VCaP (cell line): Measurements from ENCODE around the gene AGO4.
"Not testable (repeated sequence)": the region's sequence is repeated elsewhere in the genome, so short reads cannot be mapped to it uniquely, and the experiment has no call there.

ENCODE experiments used
- H3K27ac ChIP-seq: fragments of 450-650 bp; 2 replicates; pipeline ENCODE4 v1.5.1; 2017
- CTCF ChIP-seq: fragments of 450-650 bp; conservative IDR thresholded peaks from 2 replicates; pipeline ENCODE4 v1.5.1; 2017; ENCODE audit warnings: mild to moderate bottlenecking, moderate library complexity

AGO4 gene

GRCh38 chr1:35807614-35808449, at the start of gene AGO4:
TSS of gene AGO4 (plus strand) at chr1:35808016. CDS start at chr1:35808417, 401 bp downstream.
- peak within 1 kb of the TSS; percentile 92 for H3K27ac ChIP-seq
- no peak for TF ChIP-seq CTCF

GRCh38 chr1:35762141-35762540, 45.7 kb upstream of the AGO4 start:
- no peak overlapping the region for H3K27ac ChIP-seq
- TF ChIP-seq CTCF, result no peak

- TF ChIP-seq CTCF, result no peak
- no peak overlapping the region for H3K27ac ChIP-seq
Observed at GRCh38 chr1:35763201-35763600, 44.6 kb upstream of the AGO4 start.

- H3K27ac ChIP-seq, result no peak overlapping the region
- TF ChIP-seq CTCF, result no peak
Observed at GRCh38 chr1:35764283-35764682, 43.5 kb upstream of the AGO4 start.

GRCh38 chr1:35768350-35769187, 39.2 kb upstream of the AGO4 start:
- no peak for TF ChIP-seq CTCF
- H3K27ac ChIP-seq, result peak overlapping the region; percentile 76

- no peak; the same call in 1 of the 2 replicates for TF ChIP-seq CTCF
- peak overlapping the region; percentile 76 for H3K27ac ChIP-seq
Observed at GRCh38 chr1:35769188-35769758, 38.5 kb upstream of the AGO4 start.

GRCh38 chr1:35773711-35774110, 34.1 kb upstream of the AGO4 start:
- no peak overlapping the region for H3K27ac ChIP-seq
- no peak for TF ChIP-seq CTCF

- H3K27ac ChIP-seq, result not testable (repeated sequence)
Observed at GRCh38 chr1:35776172-35776571, 31.6 kb upstream of the AGO4 start.
